ENCODE data around the gene MTHFD1.

MTHFD1 gene

DNA sequence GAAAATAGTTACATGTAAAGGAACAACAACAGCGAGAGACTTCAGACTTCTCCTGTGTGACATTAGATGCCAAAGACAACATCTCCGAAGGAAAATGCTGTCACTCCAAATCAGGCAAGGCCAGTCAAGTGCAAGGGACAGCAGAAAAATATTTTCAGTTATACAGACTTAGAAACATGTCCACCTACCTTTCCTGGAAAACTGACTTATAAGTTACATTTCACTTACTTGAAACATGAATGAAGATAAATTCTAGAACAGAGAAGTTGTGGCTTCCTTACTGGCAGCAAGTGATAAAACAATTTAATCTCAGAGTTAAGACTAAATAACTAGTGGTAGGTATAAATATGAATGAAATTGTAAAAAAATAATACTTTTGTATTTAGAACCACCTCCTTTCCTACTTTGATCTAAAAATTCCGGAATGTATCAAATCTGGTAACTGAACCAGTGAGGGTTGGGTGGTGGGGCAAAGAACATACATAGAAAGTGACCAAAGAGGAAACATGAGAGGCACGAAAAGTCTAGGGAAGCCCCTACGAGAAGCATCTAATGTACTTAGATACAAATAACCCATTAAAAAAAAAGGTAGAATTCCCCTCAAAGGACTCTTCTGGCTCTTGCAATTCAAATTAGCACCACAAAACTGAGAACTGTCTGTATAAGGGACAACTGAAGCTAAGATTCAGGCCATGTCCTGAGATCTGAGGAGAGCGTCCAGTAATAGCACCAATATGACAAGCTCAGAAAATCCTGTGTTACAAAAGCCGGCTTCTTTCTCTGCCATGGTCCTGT lies 21.2 kb downstream of the MTHFD1 start:
- no peaks in the 10 kb centered on the region for H3K27me3 ChIP-seq (ENCODE audit: control insufficient read depth in 1 of 2, insufficient read depth in 2 of 2, low read length in 2 of 2)
- no peak overlapping the region for H3K4me3 ChIP-seq (ENCODE audit: low read length in 2 of 2)
- H3K9ac ChIP-seq (ENCODE audit: low read length in 2 of 2): no peak overlapping the region
- peaks cover 0 to under 1% of the 10 kb centered on the region in 2 donors for H3K36me3 ChIP-seq (ENCODE audit: control insufficient read depth in 2 of 2, insufficient read depth in 2 of 2, low read length in 2 of 2)
- H3K9me3 ChIP-seq (ENCODE audit: control insufficient read depth in 2 of 2, low read length in 2 of 2): no peaks in the 10 kb centered on the region
- H3K4me1 ChIP-seq (ENCODE audit: control insufficient read depth, insufficient read depth, low read length): no peaks in the 10 kb centered on the region
- H3K27ac ChIP-seq (ENCODE audit: low read length): no peak overlapping the region

DNA sequence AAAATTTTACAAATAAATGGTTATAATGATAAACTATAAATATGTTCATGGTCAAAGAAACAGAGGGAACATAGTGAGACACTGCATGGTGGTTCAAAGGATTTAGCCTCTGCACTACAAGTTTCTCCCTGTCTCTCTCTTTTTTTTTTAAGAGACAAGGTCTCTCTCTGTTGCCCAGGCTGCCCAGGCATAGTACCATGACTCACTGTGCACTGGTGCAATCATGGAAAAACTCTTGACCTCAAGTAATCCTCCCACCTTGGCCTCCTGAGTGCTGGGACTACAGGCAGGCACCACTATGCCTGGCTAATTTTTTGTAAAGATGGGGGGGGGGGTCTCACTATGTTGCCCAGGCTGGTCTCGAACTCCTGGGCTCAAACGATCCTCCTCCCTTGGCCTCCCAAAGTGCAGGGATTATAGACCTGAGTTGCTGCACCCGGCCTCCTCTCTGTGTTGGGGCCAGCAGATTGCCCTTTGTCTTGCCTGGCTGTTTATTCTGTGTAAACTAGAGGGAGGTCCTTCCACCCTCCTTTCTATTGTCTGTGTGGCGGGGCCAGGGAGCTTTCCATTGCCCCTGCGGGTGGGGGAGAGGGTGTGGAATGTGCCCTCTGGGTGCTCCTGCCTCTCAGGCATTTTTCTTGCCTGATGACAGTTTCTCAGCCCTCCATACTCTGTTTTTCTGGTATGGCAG lies 22.1 kb downstream of the MTHFD1 start:
- Histone ChIP-seq H3K4me3 (ENCODE audit: low read length in 2 of 2) (no peak overlapping the region), H3K4me1 (ENCODE audit: control insufficient read depth, insufficient read depth, low read length) (no peaks in the 10 kb centered on the region), H3K9ac (ENCODE audit: low read length in 2 of 2) (no peak overlapping the region), H3K27ac (ENCODE audit: low read length) (no peak overlapping the region), H3K36me3 (ENCODE audit: control insufficient read depth in 2 of 2, insufficient read depth in 2 of 2, low read length in 2 of 2) (peaks cover 0 to 3% of the 10 kb centered on the region in 2 donors), H3K9me3 (ENCODE audit: control insufficient read depth in 2 of 2, low read length in 2 of 2) (no peaks in the 10 kb centered on the region), H3K27me3 (ENCODE audit: control insufficient read depth in 1 of 2, insufficient read depth in 2 of 2, low read length in 2 of 2) (no peaks in the 10 kb centered on the region)

DNA sequence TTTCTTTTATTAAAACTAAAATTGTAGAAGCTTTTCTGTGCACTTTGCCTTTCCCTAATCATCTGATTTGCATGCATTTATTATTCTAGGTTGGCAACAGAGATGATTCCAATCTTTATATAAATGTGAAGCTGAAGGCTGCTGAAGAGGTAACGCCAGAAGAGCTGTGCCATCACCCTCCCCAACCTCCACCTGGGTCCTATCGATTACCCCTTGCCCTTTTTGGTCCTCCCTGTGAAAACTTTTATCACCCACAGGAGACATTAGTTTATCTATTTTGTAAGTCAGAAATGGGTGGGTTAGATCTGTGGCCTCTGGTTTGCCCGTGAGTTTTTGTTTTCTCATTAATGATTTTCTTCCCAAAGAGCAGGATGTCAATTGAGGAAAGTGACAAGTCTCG lies 22.8 kb downstream of the MTHFD1 start:
- H3K9ac ChIP-seq (ENCODE audit: low read length in 2 of 2): no peak overlapping the region
- no peaks in the 10 kb centered on the region for H3K27me3 ChIP-seq (ENCODE audit: control insufficient read depth in 1 of 2, insufficient read depth in 2 of 2, low read length in 2 of 2)
- peaks cover 6 to 8% of the 10 kb centered on the region in 2 donors for H3K36me3 ChIP-seq (ENCODE audit: control insufficient read depth in 2 of 2, insufficient read depth in 2 of 2, low read length in 2 of 2)
- H3K4me1 ChIP-seq (ENCODE audit: control insufficient read depth, insufficient read depth, low read length): no peaks in the 10 kb centered on the region
- H3K27ac ChIP-seq (ENCODE audit: low read length): no peak overlapping the region
- no peak overlapping the region for H3K4me3 ChIP-seq (ENCODE audit: low read length in 2 of 2)
- no peaks in the 10 kb centered on the region for H3K9me3 ChIP-seq (ENCODE audit: control insufficient read depth in 2 of 2, low read length in 2 of 2)

DNA sequence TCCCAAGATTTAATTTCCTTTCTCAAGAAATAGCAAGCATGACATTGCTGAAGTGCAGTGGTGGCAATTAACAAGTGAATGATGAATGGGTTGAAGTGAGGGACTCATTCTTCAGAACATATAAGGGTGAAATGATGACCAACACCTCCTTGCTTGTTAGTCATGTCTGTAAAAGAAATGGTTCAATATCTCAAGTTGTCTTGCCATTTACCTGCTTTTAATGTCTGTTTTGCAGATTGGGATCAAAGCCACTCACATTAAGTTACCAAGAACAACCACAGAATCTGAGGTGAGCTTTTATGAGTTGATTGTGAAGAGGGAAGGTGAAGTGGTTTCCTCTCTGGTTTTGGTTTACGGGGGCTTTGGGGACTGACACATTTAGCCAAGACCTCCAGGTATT lies 24.1 kb downstream of the MTHFD1 start:
- no peaks in the 10 kb centered on the region for H3K4me1 ChIP-seq (ENCODE audit: control insufficient read depth, insufficient read depth, low read length)
- no peak overlapping the region for H3K27ac ChIP-seq (ENCODE audit: low read length)
- no peak overlapping the region for H3K9ac ChIP-seq (ENCODE audit: low read length in 2 of 2)
- H3K4me3 ChIP-seq (ENCODE audit: low read length in 2 of 2): no peak overlapping the region
- H3K9me3 ChIP-seq (ENCODE audit: control insufficient read depth in 2 of 2, low read length in 2 of 2): no peaks in the 10 kb centered on the region
- H3K36me3 ChIP-seq (ENCODE audit: control insufficient read depth in 2 of 2, insufficient read depth in 2 of 2, low read length in 2 of 2): peaks cover 11 to 13% of the 10 kb centered on the region in 2 donors
- no peaks in the 10 kb centered on the region for H3K27me3 ChIP-seq (ENCODE audit: control insufficient read depth in 1 of 2, insufficient read depth in 2 of 2, low read length in 2 of 2)

DNA sequence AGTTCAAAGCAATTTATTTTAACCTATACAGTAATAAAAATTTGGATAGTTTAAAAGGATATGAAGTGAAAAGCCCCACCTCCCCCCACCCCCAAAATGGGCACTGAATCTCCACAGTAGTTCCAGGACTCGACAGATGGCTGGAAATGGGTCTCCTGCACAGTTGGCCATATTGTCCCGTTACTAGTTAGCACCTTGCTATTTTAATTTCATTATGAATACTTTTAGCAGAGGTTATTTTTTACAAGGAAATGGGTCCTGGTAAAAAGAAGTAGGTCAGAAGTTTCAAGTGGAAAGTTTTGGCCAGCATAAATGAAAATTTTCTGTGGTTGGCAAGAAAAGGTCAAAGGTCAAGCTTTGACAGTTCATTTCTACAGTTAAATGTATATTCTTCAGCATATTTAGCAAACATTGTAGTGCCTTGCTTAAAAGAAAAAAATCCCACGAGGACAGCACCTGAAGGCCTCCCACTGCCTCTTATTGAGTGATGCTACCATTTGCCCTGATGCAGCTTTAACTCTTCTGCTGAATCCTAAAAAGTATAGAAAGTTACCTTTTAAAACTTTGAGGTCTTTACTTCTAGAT lies 28.3 kb downstream of the MTHFD1 start:
- peaks cover 19 to 29% of the 10 kb centered on the region in 2 donors for H3K36me3 ChIP-seq (ENCODE audit: control insufficient read depth in 2 of 2, insufficient read depth in 2 of 2, low read length in 2 of 2)
- H3K9me3 ChIP-seq (ENCODE audit: control insufficient read depth in 2 of 2, low read length in 2 of 2): no peaks in the 10 kb centered on the region
- H3K27ac ChIP-seq (ENCODE audit: low read length): no peak overlapping the region
- no peaks in the 10 kb centered on the region for H3K27me3 ChIP-seq (ENCODE audit: control insufficient read depth in 1 of 2, insufficient read depth in 2 of 2, low read length in 2 of 2)
- no peak overlapping the region for H3K9ac ChIP-seq (ENCODE audit: low read length in 2 of 2)
- no peak overlapping the region for H3K4me3 ChIP-seq (ENCODE audit: low read length in 2 of 2)
- H3K4me1 ChIP-seq (ENCODE audit: control insufficient read depth, insufficient read depth, low read length): no peaks in the 10 kb centered on the region

DNA sequence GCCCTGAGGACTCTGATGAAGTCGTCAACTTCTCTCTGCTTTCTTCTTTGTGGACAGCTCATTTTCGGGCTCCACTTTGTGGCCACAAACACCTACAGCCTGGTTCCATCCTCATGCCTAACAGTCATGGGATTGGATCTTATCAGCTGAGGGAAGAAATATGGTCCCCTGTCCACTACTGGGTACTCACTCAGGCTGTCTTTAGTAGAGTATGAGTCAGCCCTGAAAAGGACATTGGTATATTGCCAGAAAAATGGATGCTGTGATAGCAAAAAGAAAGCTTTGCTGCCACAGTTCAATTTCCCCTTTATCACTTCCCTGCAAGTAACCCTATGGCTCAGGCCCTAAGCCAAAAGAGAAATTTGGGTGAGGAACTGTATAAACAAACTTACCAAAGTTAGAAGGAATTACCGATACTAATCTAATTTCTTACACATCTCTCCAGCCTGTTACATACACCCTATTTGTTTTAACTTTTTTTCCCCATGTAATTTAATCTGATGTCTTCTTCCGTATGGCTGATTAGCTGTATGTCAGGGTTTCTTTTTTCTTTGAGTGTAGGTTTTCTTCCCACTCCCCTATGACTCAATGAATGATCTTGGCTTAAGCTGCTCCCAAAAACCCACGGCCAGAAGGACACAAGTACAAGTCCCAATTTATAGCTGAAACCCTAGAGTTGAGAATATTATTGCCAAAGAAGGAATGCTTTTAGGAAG lies 29.1 kb downstream of the MTHFD1 start:
- no peak overlapping the region for H3K27ac ChIP-seq (ENCODE audit: low read length)
- no peaks in the 10 kb centered on the region for H3K4me1 ChIP-seq (ENCODE audit: control insufficient read depth, insufficient read depth, low read length)
- no peaks in the 10 kb centered on the region for H3K27me3 ChIP-seq (ENCODE audit: control insufficient read depth in 1 of 2, insufficient read depth in 2 of 2, low read length in 2 of 2)
- no peak overlapping the region for H3K4me3 ChIP-seq (ENCODE audit: low read length in 2 of 2)
- peaks cover 19 to 29% of the 10 kb centered on the region in 2 donors for H3K36me3 ChIP-seq (ENCODE audit: control insufficient read depth in 2 of 2, insufficient read depth in 2 of 2, low read length in 2 of 2)
- H3K9me3 ChIP-seq (ENCODE audit: control insufficient read depth in 2 of 2, low read length in 2 of 2): no peaks in the 10 kb centered on the region
- no peak overlapping the region for H3K9ac ChIP-seq (ENCODE audit: low read length in 2 of 2)

DNA sequence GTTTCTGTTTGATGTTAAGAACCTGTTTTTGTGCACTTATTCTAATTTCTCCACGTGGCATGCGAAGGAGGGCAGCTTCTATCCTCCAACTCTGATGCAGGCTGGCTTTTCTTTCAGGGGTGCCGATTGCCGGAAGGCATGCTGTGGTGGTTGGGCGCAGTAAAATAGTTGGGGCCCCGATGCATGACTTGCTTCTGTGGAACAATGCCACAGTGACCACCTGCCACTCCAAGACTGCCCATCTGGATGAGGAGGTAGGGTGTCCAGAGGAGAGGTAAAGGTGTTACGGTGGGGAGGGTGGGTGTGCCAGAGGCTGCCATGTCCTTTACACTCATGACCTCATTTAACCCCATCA lies 29.6 kb downstream of the MTHFD1 start:
- Histone ChIP-seq H3K27ac (ENCODE audit: low read length) (no peak overlapping the region), H3K9ac (ENCODE audit: low read length in 2 of 2) (no peak overlapping the region), H3K4me1 (ENCODE audit: control insufficient read depth, insufficient read depth, low read length) (no peaks in the 10 kb centered on the region), H3K9me3 (ENCODE audit: control insufficient read depth in 2 of 2, low read length in 2 of 2) (no peaks in the 10 kb centered on the region), H3K4me3 (ENCODE audit: low read length in 2 of 2) (no peak overlapping the region), H3K36me3 (ENCODE audit: control insufficient read depth in 2 of 2, insufficient read depth in 2 of 2, low read length in 2 of 2) (peaks cover 23 to 29% of the 10 kb centered on the region in 2 donors), H3K27me3 (ENCODE audit: control insufficient read depth in 1 of 2, insufficient read depth in 2 of 2, low read length in 2 of 2) (no peaks in the 10 kb centered on the region)

DNA sequence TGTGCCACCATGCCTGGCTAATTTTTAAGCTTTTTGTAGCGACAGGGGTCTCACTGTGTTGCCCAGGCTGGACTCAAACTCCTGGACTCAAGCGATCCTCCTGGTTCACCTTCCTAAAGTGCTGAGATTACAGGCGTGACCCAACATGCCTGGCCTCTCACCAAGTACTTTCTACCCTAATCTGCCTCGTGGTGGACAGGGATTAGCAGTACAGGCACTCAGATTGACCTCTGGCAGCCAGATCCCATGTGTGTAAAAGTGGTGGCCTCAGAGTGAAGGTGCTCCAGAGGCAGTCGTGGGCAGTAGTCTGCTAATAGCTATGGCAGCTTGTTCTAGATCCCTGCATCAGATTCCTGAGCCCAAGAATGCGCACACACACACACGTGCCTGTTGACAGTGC lies 30.9 kb downstream of the MTHFD1 start:
- no peak overlapping the region for H3K9ac ChIP-seq (ENCODE audit: low read length in 2 of 2)
- H3K27me3 ChIP-seq (ENCODE audit: control insufficient read depth in 1 of 2, insufficient read depth in 2 of 2, low read length in 2 of 2): no peaks in the 10 kb centered on the region
- no peaks in the 10 kb centered on the region for H3K9me3 ChIP-seq (ENCODE audit: control insufficient read depth in 2 of 2, low read length in 2 of 2)
- no peak overlapping the region for H3K27ac ChIP-seq (ENCODE audit: low read length)
- H3K36me3 ChIP-seq (ENCODE audit: control insufficient read depth in 2 of 2, insufficient read depth in 2 of 2, low read length in 2 of 2): peaks cover 24 to 29% of the 10 kb centered on the region in 2 donors
- no peak overlapping the region for H3K4me3 ChIP-seq (ENCODE audit: low read length in 2 of 2)
- no peaks in the 10 kb centered on the region for H3K4me1 ChIP-seq (ENCODE audit: control insufficient read depth, insufficient read depth, low read length)

DNA sequence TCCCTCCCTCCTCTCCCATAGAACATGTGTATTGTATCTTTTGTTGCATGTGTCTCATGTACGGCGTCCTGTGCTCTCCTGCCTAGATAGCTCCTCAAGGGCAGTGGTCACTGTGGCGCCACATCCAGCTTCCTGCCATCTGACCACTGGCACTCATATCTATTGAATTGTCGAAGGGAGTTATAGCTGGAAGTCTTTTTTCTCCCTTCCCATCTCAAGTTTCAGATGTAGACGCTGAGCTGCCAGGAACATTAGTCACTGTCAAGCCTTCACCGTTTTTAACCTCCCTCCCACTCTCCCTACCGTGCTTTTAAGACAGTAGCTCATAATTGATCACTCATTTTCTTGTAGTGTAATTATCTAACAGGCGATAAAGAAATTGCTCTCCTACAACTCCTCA lies 33.0 kb downstream of the MTHFD1 start:
- Histone ChIP-seq H3K36me3 (ENCODE audit: control insufficient read depth in 2 of 2, insufficient read depth in 2 of 2, low read length in 2 of 2) (peaks cover 16 to 22% of the 10 kb centered on the region in 2 donors), H3K4me1 (ENCODE audit: control insufficient read depth, insufficient read depth, low read length) (no peaks in the 10 kb centered on the region), H3K27me3 (ENCODE audit: control insufficient read depth in 1 of 2, insufficient read depth in 2 of 2, low read length in 2 of 2) (no peaks in the 10 kb centered on the region), H3K27ac (ENCODE audit: low read length) (no peak overlapping the region), H3K4me3 (ENCODE audit: low read length in 2 of 2) (no peak overlapping the region), H3K9ac (ENCODE audit: low read length in 2 of 2) (no peak overlapping the region), H3K9me3 (ENCODE audit: control insufficient read depth in 2 of 2, low read length in 2 of 2) (no peaks in the 10 kb centered on the region)

DNA sequence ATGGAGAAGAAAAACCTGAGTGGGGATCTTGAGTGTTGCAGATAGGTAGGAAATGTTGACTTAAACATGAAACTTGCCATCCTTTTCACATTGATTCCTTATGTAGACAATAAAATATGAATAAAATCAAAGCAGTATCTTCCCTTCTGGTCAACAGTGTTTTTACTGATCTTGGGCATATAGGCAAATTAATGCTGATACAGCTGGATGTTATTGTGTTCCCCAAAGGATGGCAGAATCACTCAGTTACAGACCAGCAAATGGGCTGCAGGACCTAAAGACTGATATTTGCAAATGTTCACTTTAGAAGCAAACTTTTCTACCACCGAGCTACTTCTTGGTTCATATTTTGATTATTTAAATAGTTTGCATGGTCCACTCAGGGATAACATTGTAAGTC lies 33.9 kb downstream of the MTHFD1 start:
- H3K9me3 ChIP-seq (ENCODE audit: control insufficient read depth in 2 of 2, low read length in 2 of 2): no peaks in the 10 kb centered on the region
- peaks cover 15 to 19% of the 10 kb centered on the region in 2 donors for H3K36me3 ChIP-seq (ENCODE audit: control insufficient read depth in 2 of 2, insufficient read depth in 2 of 2, low read length in 2 of 2)
- no peak overlapping the region for H3K4me3 ChIP-seq (ENCODE audit: low read length in 2 of 2)
- no peaks in the 10 kb centered on the region for H3K27me3 ChIP-seq (ENCODE audit: control insufficient read depth in 1 of 2, insufficient read depth in 2 of 2, low read length in 2 of 2)
- H3K9ac ChIP-seq (ENCODE audit: low read length in 2 of 2): no peak overlapping the region
- no peaks in the 10 kb centered on the region for H3K4me1 ChIP-seq (ENCODE audit: control insufficient read depth, insufficient read depth, low read length)
- H3K27ac ChIP-seq (ENCODE audit: low read length): no peak overlapping the region

Data from stomach smooth muscle (tissue), 2 donors.